ENCODE data around the gene ZSCAN10. TPM values are rescaled to one million over a fixed set of nuclear protein-coding genes. Genes with fewer than 3 reads are reported as not detected.

The ZSCAN10 gene
- total and polyA plus RNA-seq, 2 donors (not counting 1 experiment from before 2014, with no cell fraction given), result 0.02 TPM; not detected in 1

- Histone ChIP-seq H3K36me3 (ENCODE audit: control insufficient read depth, insufficient read depth, low read length) (peaks cover 16% of the 10 kb centered on the region), H3K79me2 (ENCODE audit: control insufficient read depth, insufficient read depth, low read length) (no peaks in the 10 kb centered on the region), H3K27ac (ENCODE audit: insufficient read depth, low read length) (no peak overlapping the region), H3K4me3 (replicated peaks in 1 of 4; ENCODE audit: control extremely low read depth in 1 of 4, insufficient read depth in 1 of 4, low read depth in 3 of 4, low read length in 4 of 4) (no peak overlapping the region), H4K20me1 (ENCODE audit: control insufficient read depth, extremely low read depth, insufficient read depth, low read length) (no peaks in the 10 kb centered on the region), H3K9ac (ENCODE audit: insufficient read depth, low read length) (no peak overlapping the region), H3K9me3 (ENCODE audit: control insufficient read depth, insufficient read depth, low read depth, low read length) (no peaks in the 10 kb centered on the region), H2AFZ (ENCODE audit: low read length) (no peak overlapping the region), H3K4me2 (ENCODE audit: extremely low read depth, insufficient read depth, low read length) (no peak overlapping the region), H3K4me1 (ENCODE audit: control insufficient read depth, extremely low read depth, insufficient read depth, low read length) (peaks cover 3% of the 10 kb centered on the region), H3K27me3 (ENCODE audit: control insufficient read depth, insufficient read depth, low read length) (no peaks in the 10 kb centered on the region)
- no peak for DNase-seq (ENCODE audit: low read depth in 2 of 2)
- TF ChIP-seq EZH2 (IDR thresholded peaks at IDR 0.05; ENCODE audit: low read length, missing control alignments), result no peak
- TF ChIP-seq, protein P1, sequence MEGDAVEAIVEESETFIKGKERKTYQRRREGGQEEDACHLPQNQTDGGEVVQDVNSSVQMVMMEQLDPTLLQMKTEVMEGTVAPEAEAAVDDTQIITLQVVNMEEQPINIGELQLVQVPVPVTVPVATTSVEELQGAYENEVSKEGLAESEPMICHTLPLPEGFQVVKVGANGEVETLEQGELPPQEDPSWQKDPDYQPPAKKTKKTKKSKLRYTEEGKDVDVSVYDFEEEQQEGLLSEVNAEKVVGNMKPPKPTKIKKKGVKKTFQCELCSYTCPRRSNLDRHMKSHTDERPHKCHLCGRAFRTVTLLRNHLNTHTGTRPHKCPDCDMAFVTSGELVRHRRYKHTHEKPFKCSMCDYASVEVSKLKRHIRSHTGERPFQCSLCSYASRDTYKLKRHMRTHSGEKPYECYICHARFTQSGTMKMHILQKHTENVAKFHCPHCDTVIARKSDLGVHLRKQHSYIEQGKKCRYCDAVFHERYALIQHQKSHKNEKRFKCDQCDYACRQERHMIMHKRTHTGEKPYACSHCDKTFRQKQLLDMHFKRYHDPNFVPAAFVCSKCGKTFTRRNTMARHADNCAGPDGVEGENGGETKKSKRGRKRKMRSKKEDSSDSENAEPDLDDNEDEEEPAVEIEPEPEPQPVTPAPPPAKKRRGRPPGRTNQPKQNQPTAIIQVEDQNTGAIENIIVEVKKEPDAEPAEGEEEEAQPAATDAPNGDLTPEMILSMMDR (conservative IDR thresholded peaks at IDR 0.05 in 1 of 2, IDR thresholded peaks at IDR 0.05 in 1 of 2; ENCODE audit: low read depth in 1 of 2, low read length in 2 of 2), result no peak
Measured at GRCh38 chr16:3120435-3120834, 21.3 kb upstream of the ZSCAN10 start.

DNA sequence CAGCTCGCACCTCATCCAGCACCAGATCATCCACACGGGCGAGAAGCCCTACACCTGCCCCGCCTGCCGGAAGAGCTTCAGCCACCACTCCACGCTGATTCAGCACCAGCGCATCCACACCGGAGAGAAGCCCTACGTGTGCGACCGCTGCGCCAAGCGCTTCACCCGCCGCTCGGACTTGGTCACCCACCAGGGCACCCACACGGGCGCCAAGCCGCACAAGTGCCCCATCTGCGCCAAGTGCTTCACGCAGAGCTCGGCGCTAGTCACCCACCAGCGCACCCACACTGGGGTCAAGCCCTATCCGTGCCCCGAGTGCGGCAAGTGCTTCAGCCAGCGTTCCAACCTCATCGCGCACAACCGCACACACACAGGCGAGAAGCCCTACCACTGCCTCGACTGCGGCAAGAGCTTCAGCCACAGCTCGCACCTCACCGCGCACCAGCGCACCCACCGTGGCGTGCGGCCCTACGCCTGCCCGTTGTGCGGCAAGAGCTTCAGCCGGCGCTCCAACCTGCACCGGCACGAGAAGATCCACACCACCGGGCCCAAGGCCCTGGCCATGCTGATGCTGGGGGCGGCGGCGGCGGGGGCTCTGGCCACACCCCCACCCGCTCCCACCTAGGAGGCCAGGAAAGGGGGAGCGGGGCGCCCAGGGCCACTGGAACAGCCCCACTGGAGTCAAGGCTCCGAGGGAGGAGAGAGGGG lies 20.8 kb upstream of the ZSCAN10 start:
- H4K20me1 ChIP-seq (ENCODE audit: control insufficient read depth, extremely low read depth, insufficient read depth, low read length), result no peaks in the 10 kb centered on the region
- H3K4me1 ChIP-seq (ENCODE audit: control insufficient read depth, extremely low read depth, insufficient read depth, low read length), result peaks cover 3% of the 10 kb centered on the region
- no peak overlapping the region for H3K27ac ChIP-seq (ENCODE audit: insufficient read depth, low read length)
- no peaks in the 10 kb centered on the region for H3K79me2 ChIP-seq (ENCODE audit: control insufficient read depth, insufficient read depth, low read length)
- no peak for DNase-seq (ENCODE audit: low read depth in 2 of 2)
- H2AFZ ChIP-seq (ENCODE audit: low read length), result no peak overlapping the region
- H3K36me3 ChIP-seq (ENCODE audit: control insufficient read depth, insufficient read depth, low read length), result peaks cover 16% of the 10 kb centered on the region
- H3K9me3 ChIP-seq (ENCODE audit: control insufficient read depth, insufficient read depth, low read depth, low read length), result no peaks in the 10 kb centered on the region
- no peaks in the 10 kb centered on the region for H3K27me3 ChIP-seq (ENCODE audit: control insufficient read depth, insufficient read depth, low read length)
- no peak overlapping the region for H3K9ac ChIP-seq (ENCODE audit: insufficient read depth, low read length)
- no peak overlapping the region for H3K4me2 ChIP-seq (ENCODE audit: extremely low read depth, insufficient read depth, low read length)
- H3K4me3 ChIP-seq (replicated peaks in 1 of 4; ENCODE audit: control extremely low read depth in 1 of 4, insufficient read depth in 1 of 4, low read depth in 3 of 4, low read length in 4 of 4), result no peak overlapping the region
- no peak for TF ChIP-seq EZH2 (IDR thresholded peaks at IDR 0.05; ENCODE audit: low read length, missing control alignments)
- TF ChIP-seq, protein P1 (conservative IDR thresholded peaks at IDR 0.05 in 1 of 2, IDR thresholded peaks at IDR 0.05 in 1 of 2; ENCODE audit: low read depth in 1 of 2, low read length in 2 of 2), result no peak

GRCh38 chr16:3119286-3119685 lies 20.2 kb upstream of the ZSCAN10 start:
- TF ChIP-seq, protein P1 (conservative IDR thresholded peaks at IDR 0.05 in 1 of 2, IDR thresholded peaks at IDR 0.05 in 1 of 2; ENCODE audit: low read depth in 1 of 2, low read length in 2 of 2), result no peak
- no peak for TF ChIP-seq EZH2 (IDR thresholded peaks at IDR 0.05; ENCODE audit: low read length, missing control alignments)
- DNase-seq (ENCODE audit: low read depth in 2 of 2), result no peak
- no peak overlapping the region for H2AFZ ChIP-seq (ENCODE audit: low read length)
- no peaks in the 10 kb centered on the region for H3K79me2 ChIP-seq (ENCODE audit: control insufficient read depth, insufficient read depth, low read length)
- H3K4me1 ChIP-seq (ENCODE audit: control insufficient read depth, extremely low read depth, insufficient read depth, low read length), result peaks cover 3% of the 10 kb centered on the region
- H3K27ac ChIP-seq (ENCODE audit: insufficient read depth, low read length), result no peak overlapping the region
- no peaks in the 10 kb centered on the region for H3K27me3 ChIP-seq (ENCODE audit: control insufficient read depth, insufficient read depth, low read length)
- H3K36me3 ChIP-seq (ENCODE audit: control insufficient read depth, insufficient read depth, low read length), result peaks cover 16% of the 10 kb centered on the region
- no peaks in the 10 kb centered on the region for H4K20me1 ChIP-seq (ENCODE audit: control insufficient read depth, extremely low read depth, insufficient read depth, low read length)
- H3K4me3 ChIP-seq (replicated peaks in 1 of 4; ENCODE audit: control extremely low read depth in 1 of 4, insufficient read depth in 1 of 4, low read depth in 3 of 4, low read length in 4 of 4), result no peak overlapping the region
- H3K9ac ChIP-seq (ENCODE audit: insufficient read depth, low read length), result no peak overlapping the region
- no peak overlapping the region for H3K4me2 ChIP-seq (ENCODE audit: extremely low read depth, insufficient read depth, low read length)
- no peaks in the 10 kb centered on the region for H3K9me3 ChIP-seq (ENCODE audit: control insufficient read depth, insufficient read depth, low read depth, low read length)
